HFFc6 (cell line): Measurements from ENCODE around the gene UBE2QL1. TPM values are rescaled to one million over a fixed set of nuclear protein-coding genes. Genes with fewer than 3 reads are reported as not detected.

Experiments
- DNase-seq: peaks from one replicate; pipeline ENCODE4 v3.0.0-alpha.2; 2018
- H3K27ac Mint-ChIP-seq: 2 replicates; pipeline ENCODE4 v1.8.0; 2020; ENCODE audit warnings: mild to moderate bottlenecking, mixed read lengths
- H3K27me3 Mint-ChIP-seq: 2 replicates; pipeline ENCODE4 v1.8.0; 2021; ENCODE audit warnings: mild to moderate bottlenecking, moderate library complexity, mixed read lengths; ENCODE audit not compliant: insufficient read depth
- H3K36me3 Mint-ChIP-seq: 2 replicates; pipeline ENCODE4 v1.8.0; 2021; ENCODE audit warnings: low read depth, mixed read lengths
- H3K4me1 Mint-ChIP-seq: 2 replicates; pipeline ENCODE4 v1.8.0; 2020; ENCODE audit warnings: low read depth, mixed read lengths
- H3K4me3 Mint-ChIP-seq: 2 replicates; pipeline ENCODE4 v1.8.0; 2020; ENCODE audit warnings: mild to moderate bottlenecking, moderate library complexity, mixed read lengths
- H3K9me3 Mint-ChIP-seq: 2 replicates; pipeline ENCODE4 v1.8.0; 2020; ENCODE audit warnings: mild to moderate bottlenecking, mixed read lengths
- CTCF ChIP-seq: fragments of 200-600 bp; sonication (generic); IDR thresholded peaks from 2 replicates; pipeline ENCODE4 v1.5.0; 2021; ENCODE audit warnings: antibody characterized with exemption, mild to moderate bottlenecking
- total RNA-seq, 6 experiments: library from RNA; stranded (reverse); fragmentation: NEBNext Ultra II Directional; extraction: Animal tissue kit (Norgen Biotek cat#: 25700); gene quantifications; 2 replicates in 1 of 6; 3 replicates in 5 of 6; pipeline ENCODE4 v1.2.3, GENCODE V29; 2021

The UBE2QL1 gene
- total RNA-seq, 6 experiments from 2014 or later: not detected

- Mint-ChIP-seq H3K4me1 (no peaks in the 10 kb centered on the region), H3K36me3 (no peaks in the 10 kb centered on the region), H3K27ac (no peak overlapping the region), H3K4me3 (no peak overlapping the region), H3K9me3 (no peaks in the 10 kb centered on the region; the same call in 1 of the 2 replicates), H3K27me3 (peaks cover 14% of the 10 kb centered on the region)
- DNase-seq: no peak
- no peak for TF ChIP-seq CTCF
These were observed 8.9 kb downstream of the UBE2QL1 start for GRCh38 chr5:6457592-6457991.

DNA sequence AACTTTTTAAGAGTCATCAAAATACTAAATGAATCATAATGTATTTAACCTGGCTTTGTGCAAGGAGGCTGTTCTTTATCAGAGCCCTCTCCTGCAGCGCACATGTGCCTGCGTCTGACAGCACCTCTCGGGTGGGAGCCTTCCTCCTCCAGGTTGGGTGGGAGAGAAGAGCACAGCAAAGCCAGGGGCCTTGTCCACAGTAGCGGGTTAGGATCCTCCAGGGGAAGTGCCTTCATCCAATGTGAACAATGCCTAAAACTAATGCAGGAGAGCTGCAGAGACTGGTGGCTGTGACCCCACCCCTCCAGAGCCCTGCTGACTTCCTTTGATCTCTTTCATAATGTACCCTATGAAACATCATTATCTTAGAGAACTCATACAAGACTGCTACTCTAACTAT lies 10.2 kb downstream of the UBE2QL1 start:
- H3K4me3 Mint-ChIP-seq: no peak overlapping the region
- no peaks in the 10 kb centered on the region for H3K36me3 Mint-ChIP-seq
- no peaks in the 10 kb centered on the region; the same call in 1 of the 2 replicates for H3K9me3 Mint-ChIP-seq
- H3K27me3 Mint-ChIP-seq: peaks cover 14% of the 10 kb centered on the region
- no peak overlapping the region for H3K27ac Mint-ChIP-seq
- no peak for TF ChIP-seq CTCF
- no peak for DNase-seq
- H3K4me1 Mint-ChIP-seq: no peaks in the 10 kb centered on the region

DNA sequence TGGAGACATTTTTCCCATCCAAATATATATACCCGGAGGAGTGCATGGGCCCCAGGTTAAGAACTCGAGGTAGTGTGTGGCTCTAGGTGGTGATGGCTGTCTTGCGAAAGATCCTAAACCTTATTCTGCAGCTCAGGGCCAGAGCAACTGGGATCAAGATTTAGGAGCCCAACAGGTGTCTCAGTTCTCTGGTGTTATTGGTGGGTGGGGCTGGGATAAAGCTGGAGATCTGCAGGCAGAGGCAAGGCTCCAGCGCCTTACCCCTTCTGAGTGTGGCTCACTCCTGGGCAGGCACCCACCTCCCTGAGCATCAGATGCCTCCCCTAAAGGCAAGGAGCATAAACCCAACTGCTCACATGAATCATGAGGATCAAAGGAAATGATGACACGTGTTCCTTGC lies 11.2 kb downstream of the UBE2QL1 start:
- Mint-ChIP-seq H3K4me1 (no peaks in the 10 kb centered on the region), H3K4me3 (no peak overlapping the region), H3K36me3 (no peaks in the 10 kb centered on the region), H3K27me3 (peaks cover 9% of the 10 kb centered on the region), H3K27ac (no peak overlapping the region), H3K9me3 (no peaks in the 10 kb centered on the region; the same call in 1 of the 2 replicates)
- no peak for TF ChIP-seq CTCF
- DNase-seq: no peak

DNA sequence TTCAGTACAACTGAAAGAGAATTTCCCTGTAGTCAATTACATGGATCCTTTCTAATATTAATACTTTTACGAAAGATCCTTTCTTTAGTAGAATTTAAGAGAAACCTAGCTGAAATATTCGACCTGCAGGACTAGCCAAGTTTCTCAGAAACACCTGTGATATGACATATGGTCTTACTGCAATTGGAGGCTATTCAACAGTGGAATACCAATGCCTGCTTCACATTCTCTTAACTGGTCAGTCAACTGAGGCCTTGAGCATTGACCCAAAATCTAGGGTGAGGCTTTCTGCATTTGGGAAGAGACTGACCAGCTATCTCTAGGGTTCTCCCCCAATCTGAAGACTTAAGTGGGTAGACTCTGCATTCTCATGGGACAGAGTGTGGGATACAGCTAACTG lies 12.3 kb downstream of the UBE2QL1 start:
- Mint-ChIP-seq H3K9me3 (no peaks in the 10 kb centered on the region; the same call in 1 of the 2 replicates), H3K4me1 (no peaks in the 10 kb centered on the region), H3K27ac (no peak overlapping the region), H3K27me3 (peaks cover 3% of the 10 kb centered on the region), H3K4me3 (no peak overlapping the region), H3K36me3 (no peaks in the 10 kb centered on the region)
- TF ChIP-seq CTCF: no peak
- no peak for DNase-seq

- DNase-seq: no peak
- Mint-ChIP-seq H3K4me3 (no peak overlapping the region), H3K27me3 (peaks cover 2% of the 10 kb centered on the region), H3K36me3 (no peaks in the 10 kb centered on the region), H3K9me3 (no peaks in the 10 kb centered on the region; the same call in 1 of the 2 replicates), H3K4me1 (no peaks in the 10 kb centered on the region), H3K27ac (no peak overlapping the region)
- TF ChIP-seq CTCF: no peak
These were observed 13.4 kb downstream of the UBE2QL1 start for GRCh38 chr5:6461793-6462650.
